Astrocyte of the spinal cord (primary cell): ENCODE results near the gene AK4.

Source experiments
- DNase-seq: peaks from one replicate; pipeline ENCODE4 v3.0.0; 2011; ENCODE audit warnings: low read depth, low spot score
- H3K4me3 ChIP-seq: 2 replicates; pipeline ENCODE4 v1.5.1; 2011; ENCODE audit warnings: low read depth, mild to moderate bottlenecking, low read length, moderate library complexity
- CTCF ChIP-seq: IDR thresholded peaks from 2 replicates; pipeline ENCODE4 v1.5.1; 2012; ENCODE audit warnings: low read depth, mild to moderate bottlenecking, low read length, inconsistent platforms
- in situ Hi-C: cut with HindIII; loops from 2 replicates; pipeline ENCODE4 v1.10.0; 2017; ENCODE audit warnings: low sequenced_read_pairs

AK4 gene

DNA sequence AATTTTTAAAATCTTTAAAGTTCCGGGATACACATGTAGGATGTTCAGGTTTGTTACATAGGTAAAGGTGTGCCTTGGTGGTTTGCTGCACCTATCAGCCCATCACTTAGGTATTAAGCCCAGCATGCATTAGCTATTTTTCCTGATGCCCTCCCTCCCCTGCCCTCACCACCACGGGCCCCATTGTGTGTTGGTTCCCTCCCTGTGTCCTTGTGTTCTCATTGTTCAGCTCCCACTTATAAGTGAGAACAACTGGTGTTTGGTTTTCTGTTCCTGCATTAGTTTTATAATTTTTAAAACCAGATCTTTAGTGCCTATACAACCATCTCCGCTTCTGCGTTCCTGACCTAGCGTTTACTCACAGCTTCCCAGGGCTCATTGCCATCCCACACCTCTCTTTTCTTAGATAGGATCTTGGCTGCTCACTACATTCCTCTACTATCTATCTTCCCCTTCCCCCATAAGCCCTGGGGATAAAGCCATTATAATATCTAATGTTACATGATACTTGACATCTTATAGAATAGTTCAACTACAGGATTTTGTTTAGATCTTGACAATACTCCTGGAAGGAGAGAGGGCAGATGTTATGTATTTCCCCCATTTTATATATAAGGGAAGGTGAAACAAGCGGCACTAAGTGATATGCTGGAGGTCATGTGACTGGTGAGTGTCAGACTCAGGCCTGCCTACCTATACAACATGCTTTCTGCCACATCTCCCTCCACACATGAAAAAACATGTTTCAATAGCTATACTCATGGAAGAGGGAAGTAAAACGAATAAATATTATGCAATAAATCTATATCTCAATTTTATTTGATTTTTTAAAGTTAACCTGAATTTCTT is 109.1 kb downstream of the AK4 start:
- no peak for DNase-seq
- in situ Hi-C loops, result no loop called here
- no peak for TF ChIP-seq CTCF
- H3K4me3 ChIP-seq, result no peak overlapping the region

GRCh38 chr1:65258106-65258505 is 110.1 kb downstream of the AK4 start:
- no peak for DNase-seq
- TF ChIP-seq CTCF, result no peak

GRCh38 chr1:65259816-65260215 is 111.8 kb downstream of the AK4 start:
- no peak for DNase-seq
- no peak for TF ChIP-seq CTCF
- in situ Hi-C loops, result no loop called here
- H3K4me3 ChIP-seq, result no peak overlapping the region

More at GRCh38 chr1:65258106-65258505, 110.1 kb downstream of the AK4 start:
- H3K4me3 ChIP-seq, result no peak overlapping the region
- in situ Hi-C loops, result no loop called here

DNA sequence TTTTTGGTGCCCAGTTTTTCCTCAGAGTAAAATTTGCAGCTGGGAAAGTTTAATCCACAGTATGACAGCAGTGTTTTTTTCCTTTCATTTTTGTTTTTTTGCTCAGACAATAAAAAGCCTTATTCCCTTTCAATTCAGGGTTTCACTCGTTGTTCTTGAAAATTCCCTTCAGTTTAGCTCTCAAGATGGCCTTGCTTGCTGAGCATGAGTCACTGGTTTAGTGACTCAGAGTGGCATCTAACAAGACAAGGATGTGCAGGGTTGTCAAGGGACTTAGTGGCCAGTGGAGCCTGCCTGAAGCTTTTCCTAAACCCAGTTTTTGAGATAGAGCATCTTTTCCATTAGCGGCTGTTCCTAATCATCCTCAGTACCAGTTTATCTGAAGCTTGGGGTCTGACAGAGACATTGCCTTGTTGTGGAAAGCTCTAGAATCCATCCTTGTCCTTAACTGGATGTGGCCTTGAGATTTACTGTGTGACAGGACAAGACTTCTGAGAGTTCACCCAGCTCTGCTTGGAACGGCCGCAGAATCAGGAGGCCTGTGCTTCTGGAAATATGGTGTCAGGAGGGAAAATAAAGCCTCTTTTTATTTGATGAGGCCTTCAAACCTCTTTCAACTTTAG is 113.0 kb downstream of the AK4 start:
- no peak overlapping the region for H3K4me3 ChIP-seq
- peak; percentile 70 for DNase-seq
- TF ChIP-seq CTCF, result no peak
- in situ Hi-C loops, result no loop called here

- DNase-seq, result no peak
- TF ChIP-seq CTCF, result no peak
- no peak overlapping the region for H3K4me3 ChIP-seq
- in situ Hi-C loops, result no loop called here
These were observed 115.3 kb downstream of the AK4 start for GRCh38 chr1:65263286-65263685.

GRCh38 chr1:65264197-65264929 is 116.4 kb downstream of the AK4 start:
- in situ Hi-C loops, result no loop called here
- H3K4me3 ChIP-seq, result peak overlapping the region; percentile 33
- peak; percentile 64 for DNase-seq
- no peak for TF ChIP-seq CTCF
